CD1c-positive myeloid dendritic cell (primary cell): Measurements from ENCODE around the gene EIF1AY.
"Not testable (repeated sequence)": the region's sequence is repeated elsewhere in the genome, so short reads cannot be mapped to it uniquely, and the experiment has no call there.

Experiments used
- DNase-seq: peaks from one replicate; pipeline ENCODE4 v3.0.0-alpha.2; 2016; ENCODE audit errors: extremely low spot score

The EIF1AY gene, protein sequence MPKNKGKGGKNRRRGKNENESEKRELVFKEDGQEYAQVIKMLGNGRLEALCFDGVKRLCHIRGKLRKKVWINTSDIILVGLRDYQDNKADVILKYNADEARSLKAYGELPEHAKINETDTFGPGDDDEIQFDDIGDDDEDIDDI

DNA sequence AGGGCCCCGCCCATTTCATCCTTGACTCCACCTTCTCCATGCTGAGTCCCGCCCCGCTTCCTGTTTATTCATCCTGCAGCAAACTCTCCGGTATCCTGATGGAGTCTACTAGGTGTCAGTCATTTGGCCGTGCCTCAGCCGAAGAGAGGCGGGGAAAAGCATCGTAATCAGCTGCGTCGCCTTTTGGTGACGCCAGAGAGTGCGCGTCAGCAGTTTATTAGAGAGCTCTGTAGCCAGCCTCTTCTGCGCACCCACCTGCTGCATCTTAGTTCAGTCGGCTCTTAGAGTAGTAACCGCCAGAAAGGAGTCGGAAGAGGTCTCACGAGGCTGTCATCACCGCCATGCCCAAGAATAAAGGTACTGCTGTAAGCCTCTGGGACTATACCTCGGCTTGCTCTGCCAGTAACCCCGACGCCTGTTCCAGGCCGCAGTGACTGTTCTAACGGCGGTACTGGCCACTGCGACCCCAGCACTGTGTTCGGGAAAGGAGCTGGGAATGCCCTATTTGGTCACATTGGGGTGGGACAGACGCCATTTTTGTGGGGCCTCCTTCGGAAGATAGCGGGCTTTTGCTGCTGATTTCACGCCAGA, at the start of gene EIF1AY:
EIF1AY (plus strand) TSS at position 246 of the 591 bp plus-strand sequence; CDS start at position 342, 96 bp downstream.
- DNase-seq = peak; percentile 95

DNA sequence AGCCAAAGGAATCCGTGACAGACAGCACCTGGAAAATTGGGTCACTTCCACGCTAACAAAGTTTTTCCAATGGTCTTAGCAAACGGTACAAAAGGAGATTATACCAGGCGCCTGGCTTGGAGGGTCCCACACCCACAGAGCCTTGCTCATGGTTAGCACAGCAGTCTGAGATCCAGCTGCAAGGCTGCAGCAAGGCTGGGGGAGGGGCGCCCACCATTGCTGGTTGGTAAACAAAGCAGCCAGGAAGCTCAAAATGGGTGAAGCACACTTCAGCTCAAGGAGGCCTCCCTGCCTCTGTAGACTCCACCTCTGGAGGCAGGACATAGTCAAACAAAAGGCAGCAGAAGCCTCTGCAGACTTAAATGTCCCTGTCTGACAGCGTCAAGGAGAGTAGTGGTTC, 47.1 kb upstream of the EIF1AY start:
- no peak for DNase-seq

DNA sequence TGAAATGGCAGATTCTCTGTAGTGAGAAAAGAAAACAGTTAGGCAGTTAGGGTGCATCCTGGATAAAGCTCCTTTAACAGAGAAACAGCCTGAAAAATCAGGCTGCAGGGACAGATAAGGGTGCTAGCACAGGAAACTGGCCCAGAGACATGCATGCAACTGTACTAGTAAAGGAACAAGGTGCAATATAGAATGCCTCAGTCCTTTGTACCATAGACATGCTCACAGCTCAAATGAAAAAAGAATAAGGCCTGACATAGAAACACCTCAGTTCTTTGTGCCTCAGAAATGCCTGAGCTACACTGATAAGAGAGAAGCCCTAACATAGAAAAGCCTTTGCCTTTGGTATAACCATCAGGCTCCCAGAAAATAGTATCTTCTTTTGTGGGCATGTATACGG, 37.4 kb upstream of the EIF1AY start:
- no peak for DNase-seq

DNA sequence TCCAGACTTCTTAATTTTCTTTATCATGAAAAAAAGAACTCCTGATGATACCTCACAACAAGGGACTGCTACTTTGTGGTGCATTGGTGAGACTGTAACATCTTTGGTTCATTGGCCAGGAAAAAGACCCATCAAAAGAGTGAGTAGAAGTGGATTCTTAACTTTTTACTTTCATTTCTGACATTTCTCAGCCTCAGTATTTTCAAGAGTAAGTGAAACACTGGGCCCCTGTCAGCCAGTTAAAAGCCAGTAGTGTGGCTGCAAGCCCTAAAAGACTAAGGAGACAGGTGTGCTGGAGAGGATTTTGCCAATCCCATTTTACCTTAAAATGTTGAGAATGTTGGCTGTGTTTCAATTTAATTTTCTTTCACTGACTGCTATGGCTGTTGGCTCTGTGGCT, 36.6 kb upstream of the EIF1AY start:
- no peak for DNase-seq

DNA sequence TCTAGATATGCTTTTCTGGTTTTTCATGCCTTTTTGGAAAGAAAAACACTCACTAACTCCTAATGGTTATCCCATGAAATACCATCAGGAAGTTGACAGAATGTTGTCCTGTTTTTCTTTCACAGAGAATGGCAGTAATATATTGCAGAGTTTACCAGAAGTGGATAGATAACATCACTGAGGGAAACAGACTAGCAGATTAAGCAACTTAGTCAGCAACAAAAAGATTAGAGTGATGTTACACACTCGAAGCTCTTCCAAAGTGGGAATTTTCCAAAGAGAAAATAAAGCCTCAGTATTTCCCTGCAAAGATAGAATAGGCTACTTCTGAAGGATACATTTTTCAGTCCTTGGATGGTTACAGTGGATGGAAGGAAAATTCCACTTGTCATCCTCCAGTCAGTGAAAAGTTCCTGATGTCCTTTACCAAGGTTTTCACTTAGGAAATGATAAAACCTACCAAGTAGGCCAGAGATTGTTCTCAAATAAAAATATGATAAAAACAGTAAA, 31.1 kb upstream of the EIF1AY start:
- no peak for DNase-seq

DNA sequence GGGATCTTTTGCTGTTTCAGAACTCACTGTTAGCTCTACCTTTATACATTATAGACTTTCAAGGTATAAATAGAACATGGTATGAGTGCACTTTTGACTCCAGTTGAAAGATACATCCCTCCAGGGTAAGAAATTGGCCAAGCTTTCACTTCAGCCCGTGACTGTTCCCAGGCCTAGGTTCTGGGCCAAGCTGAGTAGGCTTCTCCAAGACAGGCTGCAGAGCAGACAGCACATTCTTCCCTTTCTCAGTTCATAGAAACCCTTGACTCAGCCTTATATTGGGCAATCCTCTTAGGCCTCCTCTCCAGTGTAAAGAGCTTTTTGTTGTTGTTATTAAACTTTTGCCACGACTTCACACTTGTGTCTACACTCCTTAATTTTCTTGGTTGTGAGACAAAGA, 29.5 kb upstream of the EIF1AY start:
- DNase-seq = peak; percentile 1

DNA sequence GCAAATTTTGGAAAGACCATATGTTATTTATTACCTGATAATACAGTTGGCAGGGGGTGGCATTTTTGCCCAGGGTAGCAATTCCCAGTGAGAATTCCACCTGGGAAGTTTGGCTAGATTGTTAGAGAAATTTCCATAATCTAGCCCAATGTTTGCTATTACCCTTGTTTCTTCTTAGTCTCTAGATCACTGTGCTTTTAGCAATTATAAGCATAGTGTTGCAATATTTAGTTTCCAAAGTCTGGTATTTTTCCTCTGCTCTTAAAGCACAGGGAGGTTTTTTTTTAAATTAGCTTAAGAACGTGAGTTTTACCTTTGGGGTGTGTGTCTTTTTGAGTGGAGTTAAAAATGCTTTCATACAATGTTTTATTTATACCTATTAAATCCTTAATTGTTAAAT, 26.3 kb upstream of the EIF1AY start:
- no peak for DNase-seq

DNA sequence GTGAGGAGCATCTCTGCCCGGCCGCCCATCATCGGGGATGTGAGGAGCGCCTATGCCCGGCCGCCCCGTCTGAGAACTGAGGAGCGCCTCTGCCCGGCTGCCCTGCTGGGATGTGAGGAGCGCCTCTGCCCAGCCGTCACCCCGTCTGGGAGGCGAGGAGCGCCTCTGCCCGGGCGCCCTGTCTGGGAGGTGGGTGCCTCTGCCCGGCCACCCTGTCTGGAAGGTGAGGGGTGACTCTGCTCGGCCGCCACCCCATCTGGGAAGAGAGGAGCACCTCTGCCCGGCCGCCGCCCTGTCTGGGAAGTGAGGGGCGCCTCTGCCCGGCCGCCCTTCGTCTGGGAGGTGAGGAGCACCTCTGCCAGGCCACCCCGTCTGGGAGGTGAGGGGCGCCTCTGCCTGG, 23.7 kb upstream of the EIF1AY start:
- no peak for DNase-seq

DNA sequence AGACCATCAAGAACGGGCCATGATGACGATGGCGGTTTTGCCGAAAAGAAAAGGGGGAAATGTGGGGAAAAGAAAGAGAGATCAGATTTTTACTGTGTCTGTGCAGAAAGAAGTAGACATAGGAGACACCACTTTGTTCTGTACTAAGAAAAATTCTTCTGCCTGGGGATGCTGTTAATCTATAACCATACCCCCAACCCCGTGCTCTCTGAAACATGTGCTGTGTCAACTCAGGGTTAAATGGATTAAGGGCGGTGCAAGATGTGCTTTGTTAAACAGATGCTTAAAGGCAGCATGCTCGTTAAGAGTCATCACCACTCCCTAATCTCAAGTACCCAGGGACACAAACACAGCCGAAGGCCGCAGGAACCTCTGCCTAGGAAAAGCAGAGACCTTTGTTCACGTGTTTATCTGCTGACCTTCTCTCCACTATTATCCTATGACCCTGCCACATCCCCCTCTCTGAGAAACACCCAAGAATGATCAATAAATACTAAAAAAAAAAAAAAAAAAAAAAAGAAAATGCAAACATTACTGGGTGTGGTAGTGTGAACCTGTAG, 22.7 kb upstream of the EIF1AY start:
- not testable (repeated sequence) for DNase-seq

DNA sequence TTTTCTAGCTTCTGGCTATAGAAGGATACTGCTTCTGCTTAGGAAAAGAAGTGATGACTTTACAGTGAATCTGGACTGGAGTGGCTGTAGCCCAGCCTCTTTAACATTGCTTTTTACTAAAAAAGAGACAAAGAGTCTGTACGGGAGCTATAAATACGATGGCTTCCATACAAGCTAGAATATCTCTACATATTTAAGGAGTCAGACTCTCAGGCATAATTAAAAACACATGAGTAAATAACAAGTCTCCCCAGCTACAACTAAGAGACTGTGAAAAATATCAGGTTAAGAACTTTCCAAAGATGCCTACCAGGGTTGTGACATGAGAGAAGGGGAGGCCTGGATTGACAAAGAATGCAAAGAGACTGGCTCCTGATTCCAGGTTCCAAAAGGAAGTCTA, 19.8 kb upstream of the EIF1AY start:
- no peak for DNase-seq

DNA sequence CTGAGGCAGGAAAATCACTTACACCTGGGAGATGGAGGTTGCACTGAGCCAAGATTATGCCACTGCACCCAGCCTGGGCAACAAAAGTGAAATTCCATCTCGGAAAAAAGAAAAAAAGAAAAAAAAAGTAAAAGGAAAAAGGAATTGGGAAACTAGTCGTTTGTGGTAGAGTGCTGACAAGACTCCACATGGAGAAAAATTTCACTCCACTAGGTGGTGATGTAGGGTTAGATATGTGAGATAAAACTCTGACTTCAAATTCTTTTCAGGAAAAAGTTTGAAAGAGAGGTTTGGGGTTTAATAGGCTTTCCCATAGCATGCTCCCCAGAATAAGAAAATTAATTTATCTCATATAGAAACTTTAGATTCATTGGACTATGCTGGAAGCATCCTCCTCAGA, 16.9 kb upstream of the EIF1AY start:
- peak; percentile 38 for DNase-seq

DNA sequence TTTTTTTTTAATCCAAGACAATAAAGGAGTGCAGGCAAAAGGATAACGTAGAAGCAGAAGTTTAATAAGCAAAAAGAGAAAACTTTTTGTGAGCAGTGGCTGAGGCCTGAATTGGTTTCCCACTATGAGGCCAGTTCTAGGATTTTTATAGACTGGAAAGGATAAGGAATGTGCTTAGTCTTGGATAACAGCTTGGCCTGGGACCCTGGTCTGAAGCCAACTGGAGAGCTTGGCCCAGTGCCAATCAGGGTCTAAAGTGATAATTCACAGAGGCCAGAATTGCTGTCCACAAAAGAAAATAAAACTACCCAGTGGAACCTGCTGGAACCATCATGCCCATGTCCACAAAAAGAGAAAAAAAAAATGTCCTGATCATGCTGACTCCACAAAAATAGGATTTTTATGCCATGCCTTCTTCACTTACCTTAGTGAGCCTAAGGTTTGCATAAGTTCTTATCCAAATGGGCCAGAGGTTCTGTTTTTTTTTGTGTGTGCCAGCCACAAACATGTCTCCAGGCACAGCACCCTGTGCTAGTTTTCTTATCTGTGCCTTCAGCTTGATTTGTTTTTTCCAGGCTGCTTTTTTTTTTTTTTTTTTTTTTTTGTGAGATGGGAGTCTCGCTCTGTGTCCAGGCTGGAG, 15.6 kb upstream of the EIF1AY start:
- no peak for DNase-seq

DNA sequence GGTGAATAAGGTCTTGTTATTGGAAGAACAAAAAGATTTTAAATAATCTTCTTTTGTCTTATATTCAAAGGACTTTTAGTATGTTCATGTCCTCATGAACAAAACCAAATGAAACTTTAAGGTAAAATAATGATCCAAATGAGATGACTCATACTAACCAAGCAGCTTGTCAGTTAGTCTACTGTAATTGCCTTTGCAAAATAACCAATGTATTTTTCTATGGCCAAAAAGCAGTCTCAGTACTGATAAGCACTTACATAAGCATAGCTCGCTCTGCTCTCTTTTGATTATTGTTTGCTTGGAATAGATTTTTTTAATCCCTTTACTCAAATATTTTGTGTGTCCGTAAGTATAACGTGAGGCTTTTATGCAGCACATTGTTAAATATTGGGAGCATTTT, 4.3 kb upstream of the EIF1AY start:
- DNase-seq = no peak

DNA sequence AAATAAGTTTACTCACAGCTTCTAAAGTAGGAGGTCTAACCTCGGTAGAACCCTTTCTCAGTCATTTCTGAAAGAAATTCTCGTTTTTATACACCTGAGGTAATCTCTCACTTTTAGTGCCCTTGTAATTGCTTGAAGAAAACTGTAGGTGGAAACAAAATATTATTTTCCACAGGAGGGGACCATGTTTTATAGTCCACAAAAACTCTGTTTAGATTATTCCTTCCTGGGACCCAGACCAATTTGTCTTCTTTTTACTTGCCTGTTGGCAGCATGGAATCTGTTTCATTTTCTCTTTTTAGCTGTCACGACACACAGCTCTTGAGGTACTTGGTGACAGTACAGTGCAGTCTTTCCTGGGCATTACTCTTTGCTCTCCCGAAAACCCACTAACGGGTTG, 930 bp downstream of the EIF1AY start:
- peak; percentile 13 for DNase-seq

DNA sequence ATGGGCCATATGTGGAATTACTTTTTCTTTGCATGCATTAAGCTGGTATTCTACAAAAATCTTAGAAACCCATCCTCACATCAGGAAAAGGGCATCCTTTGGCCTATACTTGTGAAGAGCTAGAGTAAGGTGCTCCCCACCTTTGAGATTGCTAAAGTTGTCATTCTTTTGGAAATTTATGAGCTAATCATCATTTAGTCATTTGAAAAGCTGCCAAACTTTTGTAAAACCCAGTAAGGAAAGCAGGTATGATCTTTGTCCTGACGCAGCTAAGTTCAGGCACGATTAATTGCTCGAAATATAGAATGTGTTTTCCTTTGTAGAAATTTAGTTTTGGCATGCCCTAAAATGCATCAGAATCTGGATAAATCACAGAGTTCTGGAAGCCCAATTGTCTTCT, 2.6 kb downstream of the EIF1AY start:
- DNase-seq = no peak

DNA sequence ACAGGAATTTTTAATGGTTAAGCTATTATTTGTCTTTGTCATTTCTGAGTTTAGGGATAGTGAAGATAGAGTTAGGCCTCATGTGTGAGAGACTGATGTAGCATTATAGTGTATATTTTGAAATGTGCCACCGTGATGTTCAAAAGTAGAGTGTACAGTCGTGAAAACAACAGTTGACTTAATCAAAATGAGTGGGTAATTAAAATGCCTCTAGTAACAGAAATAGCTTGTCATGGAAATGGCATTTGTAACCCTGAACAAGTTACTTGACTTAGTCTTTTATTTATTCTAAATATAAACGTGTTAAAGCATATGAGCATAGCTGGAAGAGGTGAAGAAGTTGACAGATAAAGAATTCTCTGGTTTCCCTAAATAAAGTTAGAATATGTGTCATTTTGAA, 6.1 kb downstream of the EIF1AY start:
- DNase-seq = no peak

DNA sequence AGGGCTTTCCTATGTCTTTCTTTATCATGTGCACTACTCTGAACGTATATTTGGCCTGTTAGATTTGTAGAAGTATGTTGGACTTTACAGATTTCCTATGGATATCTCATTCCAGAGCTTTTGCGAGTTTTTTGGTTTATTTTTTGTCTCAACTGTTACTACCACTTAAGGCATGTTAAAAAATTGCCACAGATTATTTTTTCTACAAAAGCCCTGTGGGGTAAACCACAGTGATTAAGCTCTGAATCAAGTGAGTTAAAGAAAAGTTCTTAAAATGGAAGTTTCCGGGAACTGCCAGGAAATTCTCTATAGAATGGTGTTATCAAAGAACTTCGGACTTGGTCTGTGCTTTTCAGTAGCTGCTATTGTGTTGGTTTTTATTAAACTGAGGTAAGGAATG, 10.6 kb downstream of the EIF1AY start:
- no peak for DNase-seq
